Uterus (tissue), 2 donors: ENCODE data around the gene KDM4C.

Experiments used
- CTCF ChIP-seq, 4 experiments: fragments of 200-600 bp in 2 of 4; fragments of 450-650 bp in 2 of 4; sonication (generic) in 2 of 4; IDR thresholded peaks; one replicate each; pipeline ENCODE4 v1.5.1; 2016 to 2019; ENCODE audit warnings: antibody characterized with exemption in 4 of 4, mild to moderate bottlenecking in 2 of 4, moderate library complexity in 1 of 4
- POLR2A ChIP-seq, 2 donors: fragments of 450-650 bp; IDR thresholded peaks; one replicate each; pipeline ENCODE4 v1.6.1; 2016; ENCODE audit warnings: antibody characterized with exemption in 2 of 2, mild to moderate bottlenecking in 1 of 2, moderate library complexity in 1 of 2

DNA sequence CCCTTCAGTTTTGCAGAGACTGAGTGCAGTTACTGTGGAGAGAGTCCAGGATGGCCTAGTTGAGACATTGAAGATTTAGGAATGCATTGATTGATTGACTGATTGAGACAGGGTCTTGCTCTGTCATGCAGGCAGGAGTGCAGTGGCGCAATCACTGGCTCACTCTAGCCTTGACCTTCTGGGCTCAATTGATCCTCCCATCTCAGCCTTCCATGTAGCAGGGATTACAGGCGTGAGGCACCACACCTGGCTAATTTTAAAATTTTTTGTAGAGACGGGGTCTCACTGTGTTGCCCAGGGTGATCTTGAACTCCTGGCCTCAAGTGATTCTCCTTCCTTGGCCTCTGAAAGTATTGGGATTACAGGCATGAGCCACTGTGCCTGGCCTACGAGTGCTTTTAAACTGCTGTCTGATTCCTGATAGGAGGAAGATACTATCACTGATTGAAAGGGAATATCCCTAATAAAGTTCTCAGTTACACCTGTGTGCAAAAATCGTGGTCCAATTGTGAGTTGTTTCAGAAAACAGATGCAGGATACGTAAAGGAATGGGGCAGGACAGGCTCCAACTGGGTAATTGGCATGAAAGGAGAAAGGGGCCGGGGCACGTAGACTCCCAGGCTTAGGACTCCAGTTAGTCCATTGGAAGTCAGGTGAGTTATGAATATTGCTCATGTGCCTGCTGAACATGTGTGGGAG lies 87.5 kb downstream of the KDM4C start:
- TF ChIP-seq POLR2A (IDR thresholded peaks at IDR 0.05) (no peak), CTCF (IDR thresholded peaks at IDR 0.05) (no peak)
